Transverse colon (tissue), 4 donors: ENCODE results near the gene LAMA3. TPM values are rescaled to one million over a fixed set of nuclear protein-coding genes. Genes with fewer than 3 reads are reported as not detected.

ENCODE experiments used
- DNase-seq: peaks from one replicate; pipeline ENCODE4 v3.0.0-alpha.2; 2019
- H3K27ac ChIP-seq, 4 donors: fragments of 200-600 bp; sonication (generic); 2 replicates each; pipeline ENCODE4 v1.5.1; 2016 to 2018; ENCODE audit warnings: inconsistent platforms in 4 of 4
- H3K27me3 ChIP-seq: fragments of 200-600 bp; sonication (generic); 2 replicates; pipeline ENCODE4 v1.5.1; 2017; ENCODE audit warnings: inconsistent platforms
- H3K36me3 ChIP-seq, 4 donors: fragments of 200-600 bp; sonication (generic); 2 replicates each; pipeline ENCODE4 v1.5.1; 2017 to 2019; ENCODE audit warnings: inconsistent platforms in 4 of 4
- H3K4me1 ChIP-seq, 4 donors: fragments of 200-600 bp; sonication (generic); 2 replicates each; pipeline ENCODE4 v1.5.1; 2017 to 2020; ENCODE audit warnings: inconsistent platforms in 4 of 4
- H3K4me3 ChIP-seq, 4 donors: fragments of 200-600 bp; sonication (generic); 1 replicate in 1 of 4; 2 replicates in 3 of 4; pipeline versions ENCODE4 v1.5.1 to v1.6.1; 2017 to 2019; ENCODE audit warnings: inconsistent platforms in 4 of 4
- H3K9me3 ChIP-seq, 2 donors: fragments of 200-600 bp; sonication (generic); 2 replicates each; pipeline ENCODE4 v1.5.1; 2017 to 2019; ENCODE audit warnings: inconsistent platforms in 2 of 2
- EP300 ChIP-seq: sonication (generic); formaldehyde crosslinking; IDR thresholded peaks from one replicate; pipeline ENCODE4 v1.6.1; 2017; ENCODE audit warnings: antibody characterized with exemption, low read depth
- POLR2A ChIP-seq: fragments of 450-650 bp; IDR thresholded peaks from one replicate; pipeline ENCODE4 v1.6.1; 2016; ENCODE audit warnings: antibody characterized with exemption, mild to moderate bottlenecking, moderate library complexity
- POLR2AphosphoS5 ChIP-seq, 3 donors: sonication (generic); formaldehyde crosslinking; IDR thresholded peaks; one replicate each; pipeline ENCODE4 v1.6.1; 2016; ENCODE audit warnings: antibody characterized with exemption in 3 of 3
- WGBS, 2 donors: methylation state at CpG; one replicate each; pipeline ENCODE4 v1.1.5; 2018; ENCODE audit warnings: low coverage in 1 of 2; 5-methylcytosine and 5-hydroxymethylcytosine counted together
- in situ Hi-C, 4 donors: fragments of 200-750 bp; cut with MboI; loops; one replicate each; pipeline versions ENCODE4 v1.15.0 to v1.15.1; 2017; ENCODE audit warnings: low sequenced_read_pairs in 3 of 4, low pct_ligation_motif_present in 1 of 4, low pct_unique_long_range_greater_than_20kb in 1 of 4
- intact Hi-C: fragments of 100-400 bp; cut with DNase I; formaldehyde crosslinking; loops from one replicate; pipeline ENCODE4 v1.15.1; 2023; ENCODE audit warnings: low total_unique reads
- total RNA-seq, 4 donors: library from RNA; depleted of rRNA; stranded (reverse); fragments of >200 nt; gene quantifications; one replicate each; pipeline ENCODE4 v1.1.0, GENCODE V29; 2016
- TF ChIP-seq, protein P1 (sequence below), 5 experiments: fragments of 200-600 bp in 3 of 5; fragments of 450-650 bp in 2 of 5; sonication (generic) in 3 of 5; IDR thresholded peaks; 1 replicate in 2 of 5; 2 replicates in 3 of 5; pipeline ENCODE4 v1.5.1; 2016 to 2017; ENCODE audit warnings: antibody characterized with exemption in 5 of 5, inconsistent platforms in 3 of 5, mild to moderate bottlenecking in 2 of 5, moderate library complexity in 1 of 5

Gene LAMA3
- total RNA-seq, 4 donors from 2014 or later = 17.5 to 71.8 (median 47.4) TPM

DNA sequence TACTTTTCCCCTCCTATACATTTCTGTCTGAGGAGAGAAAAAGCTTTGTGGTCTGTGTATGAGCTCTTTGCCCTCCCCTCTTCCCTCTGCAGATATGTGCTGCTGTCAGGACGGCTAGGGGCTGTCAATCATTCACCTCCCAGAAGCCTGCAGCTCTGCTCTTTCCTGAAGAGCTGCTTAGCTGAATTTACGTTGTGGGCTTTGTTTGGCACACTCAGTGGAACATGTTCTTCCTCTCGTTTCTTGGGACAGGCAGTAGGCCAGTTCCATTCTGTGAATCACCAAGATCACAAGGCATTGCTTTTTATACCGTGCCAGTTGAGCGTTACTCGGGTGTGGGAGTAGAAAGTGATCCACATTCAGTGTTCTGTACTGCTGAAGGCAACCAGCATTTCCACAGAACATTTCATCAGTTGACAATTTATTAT lies 136.7 kb downstream of the LAMA3 start:
- 38 to 43% methylated on average over 3 to 6 of the region's 6 CpGs for WGBS, 2 donors
- in situ Hi-C loops (loop anchor here in 2 of 4 donors (10.0 kb wide), 2 partner anchors 89 to 99 kb away; no protein-coding TSS in a partner anchor), intact Hi-C loops (no loop called here)
- H3K27ac ChIP-seq = peak overlapping the region; percentile 0 to 63 (median 47)
- H3K27me3 ChIP-seq = no peaks in the 10 kb centered on the region
- H3K4me1 ChIP-seq = peaks cover 0 to 24% (median 4%) of the 10 kb centered on the region in 4 donors
- H3K9me3 ChIP-seq = no peaks in the 10 kb centered on the region
- no peak overlapping the region for H3K4me3 ChIP-seq
- no peaks in the 10 kb centered on the region for H3K36me3 ChIP-seq
- TF ChIP-seq POLR2A (no peak), POLR2AphosphoS5 (IDR thresholded peaks at IDR 0.05) (peak; percentile 40 to 69 (median 68)), EP300 (no peak)
- TF ChIP-seq, protein P1, sequence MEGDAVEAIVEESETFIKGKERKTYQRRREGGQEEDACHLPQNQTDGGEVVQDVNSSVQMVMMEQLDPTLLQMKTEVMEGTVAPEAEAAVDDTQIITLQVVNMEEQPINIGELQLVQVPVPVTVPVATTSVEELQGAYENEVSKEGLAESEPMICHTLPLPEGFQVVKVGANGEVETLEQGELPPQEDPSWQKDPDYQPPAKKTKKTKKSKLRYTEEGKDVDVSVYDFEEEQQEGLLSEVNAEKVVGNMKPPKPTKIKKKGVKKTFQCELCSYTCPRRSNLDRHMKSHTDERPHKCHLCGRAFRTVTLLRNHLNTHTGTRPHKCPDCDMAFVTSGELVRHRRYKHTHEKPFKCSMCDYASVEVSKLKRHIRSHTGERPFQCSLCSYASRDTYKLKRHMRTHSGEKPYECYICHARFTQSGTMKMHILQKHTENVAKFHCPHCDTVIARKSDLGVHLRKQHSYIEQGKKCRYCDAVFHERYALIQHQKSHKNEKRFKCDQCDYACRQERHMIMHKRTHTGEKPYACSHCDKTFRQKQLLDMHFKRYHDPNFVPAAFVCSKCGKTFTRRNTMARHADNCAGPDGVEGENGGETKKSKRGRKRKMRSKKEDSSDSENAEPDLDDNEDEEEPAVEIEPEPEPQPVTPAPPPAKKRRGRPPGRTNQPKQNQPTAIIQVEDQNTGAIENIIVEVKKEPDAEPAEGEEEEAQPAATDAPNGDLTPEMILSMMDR (IDR thresholded peaks at IDR 0.05) = no peak
- peak; percentile 22 for DNase-seq

DNA sequence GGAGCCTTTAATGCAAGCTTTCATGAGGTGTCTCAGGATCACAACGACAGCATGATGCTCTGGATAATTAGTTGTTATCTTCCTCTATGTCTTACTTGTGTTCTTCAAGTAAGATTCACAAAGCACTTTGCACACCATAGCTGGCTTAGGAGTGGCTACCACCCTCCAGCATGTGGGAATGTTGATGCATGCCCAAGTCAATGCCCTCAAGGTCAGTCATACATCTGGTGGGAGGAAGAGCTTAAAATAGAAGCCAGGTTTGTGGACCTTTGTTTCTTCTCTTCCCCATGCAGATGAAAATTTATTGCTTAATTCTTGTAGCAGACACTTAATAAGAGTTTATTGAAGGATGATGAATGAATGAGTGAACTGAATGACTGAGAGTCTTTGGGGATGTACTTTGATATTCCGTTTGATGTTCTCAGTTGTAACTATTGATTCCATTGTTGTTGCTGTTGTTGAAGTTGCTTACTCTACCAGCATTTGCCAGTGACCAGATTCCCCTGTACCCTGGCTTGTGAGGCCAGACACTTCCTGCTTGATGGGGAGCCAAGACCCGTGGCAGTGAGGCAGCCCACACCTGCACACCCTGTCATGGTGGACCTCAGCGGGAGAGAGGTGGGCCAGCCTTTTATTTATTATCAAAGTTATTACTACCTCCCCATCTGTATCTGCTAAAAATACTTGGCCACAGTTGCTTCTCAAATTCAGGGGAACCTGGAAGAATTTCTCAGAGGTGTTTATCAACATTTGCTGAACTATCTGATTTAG lies 137.8 kb downstream of the LAMA3 start:
- H3K36me3 ChIP-seq = no peaks in the 10 kb centered on the region
- H3K4me3 ChIP-seq = no peak overlapping the region
- peak overlapping the region; percentile 0 to 63 (median 47) for H3K27ac ChIP-seq
- DNase-seq = no peak
- 83 to 100% methylated on average over 1 to 4 of the region's 4 CpGs for WGBS, 2 donors
- in situ Hi-C loops = loop anchor here in 2 of 4 donors (10.0 kb wide), 2 partner anchors 88 to 98 kb away; no protein-coding TSS in a partner anchor
- intact Hi-C loops = no loop called here
- no peaks in the 10 kb centered on the region for H3K9me3 ChIP-seq
- H3K27me3 ChIP-seq = no peaks in the 10 kb centered on the region
- H3K4me1 ChIP-seq = peaks cover 0 to 24% (median 4%) of the 10 kb centered on the region in 4 donors
- no peak for TF ChIP-seq EP300
- TF ChIP-seq POLR2AphosphoS5 (IDR thresholded peaks at IDR 0.05) = no peak
- TF ChIP-seq, protein P1 (IDR thresholded peaks at IDR 0.05) = no peak
- no peak for TF ChIP-seq POLR2A

DNA sequence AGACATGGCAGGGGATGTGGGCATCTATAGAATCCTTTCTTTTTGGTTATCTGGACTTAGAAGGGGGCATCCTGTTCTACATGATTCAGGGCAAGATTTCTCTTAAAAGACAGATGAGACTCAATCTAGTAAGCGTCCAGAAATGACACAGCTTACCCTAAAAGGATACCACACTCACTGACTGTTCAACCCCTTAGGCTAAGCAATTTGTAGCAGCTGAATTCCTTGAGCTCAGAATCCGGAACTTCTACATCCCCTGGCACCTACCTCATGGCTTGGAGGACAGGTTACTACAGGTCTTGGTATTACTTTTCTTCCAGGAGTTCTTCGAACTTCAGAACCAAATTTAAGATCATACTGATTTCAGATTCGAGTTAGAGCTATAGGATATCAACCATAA lies 138.4 kb downstream of the LAMA3 start:
- H3K9me3 ChIP-seq = no peaks in the 10 kb centered on the region
- intact Hi-C loops (no loop called here), in situ Hi-C loops (loop anchor here in 2 of 4 donors (10.0 kb wide), 2 partner anchors 87 to 97 kb away; no protein-coding TSS in a partner anchor)
- no peak overlapping the region for H3K4me3 ChIP-seq
- DNase-seq = no peak
- H3K27me3 ChIP-seq = no peaks in the 10 kb centered on the region
- no peak overlapping the region for H3K27ac ChIP-seq
- WGBS, 2 donors = 82% methylated on average over 3 to 4 of the region's 4 CpGs
- TF ChIP-seq EP300 (no peak), POLR2A (no peak), POLR2AphosphoS5 (IDR thresholded peaks at IDR 0.05) (no peak)
- TF ChIP-seq, protein P1 (IDR thresholded peaks at IDR 0.05) = no peak
- no peaks in the 10 kb centered on the region for H3K36me3 ChIP-seq
- peaks cover 0 to 24% (median 4%) of the 10 kb centered on the region in 4 donors for H3K4me1 ChIP-seq

DNA sequence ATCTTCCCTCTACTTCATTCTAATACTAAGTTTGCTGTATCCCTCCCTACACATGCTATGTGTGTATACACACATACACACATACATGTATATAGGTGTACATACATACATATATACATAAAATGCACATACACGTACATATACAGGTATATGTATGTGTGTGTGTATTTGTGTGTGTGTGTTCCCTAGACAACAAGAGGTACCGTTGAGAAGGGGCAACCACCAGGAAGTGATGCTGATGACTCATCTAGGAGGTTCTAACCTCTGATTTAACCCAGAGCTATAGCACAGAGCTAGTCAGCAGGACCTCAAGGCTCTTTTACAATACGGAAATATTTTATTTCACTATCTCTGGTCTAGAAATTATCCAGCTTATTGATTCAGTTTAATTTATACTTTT lies 139.2 kb downstream of the LAMA3 start:
- WGBS, 2 donors = 32 to 44% methylated on average over 1 to 3 of the region's 3 CpGs
- intact Hi-C loops = no loop called here
- no peaks in the 10 kb centered on the region for H3K36me3 ChIP-seq

More for the DNA sequence above, 139.2 kb downstream of the LAMA3 start:
- TF ChIP-seq EP300 (no peak), POLR2A (no peak), POLR2AphosphoS5 (IDR thresholded peaks at IDR 0.05) (no peak)
- TF ChIP-seq, protein P1 (IDR thresholded peaks at IDR 0.05) = no peak
- no peaks in the 10 kb centered on the region for H3K27me3 ChIP-seq
- H3K27ac ChIP-seq = no peak overlapping the region
- H3K4me3 ChIP-seq = no peak overlapping the region
- no peaks in the 10 kb centered on the region for H3K9me3 ChIP-seq
- in situ Hi-C loops = loop anchor here in 2 of 4 donors (10.0 kb wide), 2 partner anchors 86 to 96 kb away; no protein-coding TSS in a partner anchor
- DNase-seq = no peak
- H3K4me1 ChIP-seq = peaks cover 0 to 24% (median 4%) of the 10 kb centered on the region in 4 donors
